Central memory CD4-positive, alpha-beta T cell (primary cell): ENCODE results near the gene PCF11.

ENCODE experiments used
- DNase-seq: peaks from one replicate; pipeline ENCODE4 v3.0.0; 2022

PCF11 gene

GRCh38 chr11:83156144-83156995 is 561 bp upstream of the PCF11 start:
- peak; percentile 99 for DNase-seq

GRCh38 chr11:83157594-83158356 is 844 bp downstream of the PCF11 start:
- peak; percentile 50 for DNase-seq

GRCh38 chr11:83158357-83158786 is 1.4 kb downstream of the PCF11 start:
- peak; percentile 46 for DNase-seq

- no peak for DNase-seq
Observed at GRCh38 chr11:83158965-83159901, 2.3 kb downstream of the PCF11 start.

- no peak for DNase-seq
Observed at GRCh38 chr11:83159902-83160865, 3.3 kb downstream of the PCF11 start.

GRCh38 chr11:83161610-83162199 is 4.8 kb downstream of the PCF11 start:
- no peak for DNase-seq

- DNase-seq: peak; percentile 42
Observed at GRCh38 chr11:83162377-83162776, 5.4 kb downstream of the PCF11 start.

GRCh38 chr11:83166193-83166866 is 9.4 kb downstream of the PCF11 start:
- no peak for DNase-seq

GRCh38 chr11:83168756-83169155 is 11.8 kb downstream of the PCF11 start:
- no peak for DNase-seq

GRCh38 chr11:83170865-83171264 is 13.9 kb downstream of the PCF11 start:
- DNase-seq: no peak

GRCh38 chr11:83172551-83172950 is 15.6 kb downstream of the PCF11 start:
- no peak for DNase-seq

- no peak for DNase-seq
Observed at GRCh38 chr11:83174008-83174407, 17.1 kb downstream of the PCF11 start.

- DNase-seq: no peak
Observed at GRCh38 chr11:83175815-83176214, 18.9 kb downstream of the PCF11 start.

- no peak for DNase-seq
Observed at GRCh38 chr11:83181815-83182214, 24.9 kb downstream of the PCF11 start.

- no peak for DNase-seq
Observed at GRCh38 chr11:83185767-83186166, 28.8 kb downstream of the PCF11 start.

GRCh38 chr11:83187465-83187864 is 30.5 kb downstream of the PCF11 start:
- DNase-seq: no peak

- no peak for DNase-seq
Observed at GRCh38 chr11:83191491-83191890, 34.6 kb downstream of the PCF11 start.

- no peak for DNase-seq
Observed at GRCh38 chr11:83191986-83192385, 35.1 kb downstream of the PCF11 start.

- DNase-seq: no peak
Observed at GRCh38 chr11:83192606-83193245, 35.8 kb downstream of the PCF11 start.
